ENCODE data around the gene P2RX3. TPM values are rescaled to one million over a fixed set of nuclear protein-coding genes. Genes with fewer than 3 reads are reported as not detected.
A peak's percentile ranks its signal among the peaks of the same experiment; 100 is the strongest.

The P2RX3 gene
- total RNA-seq, 3 donors from 2014 or later = not detected

GRCh38 chr11:57314221-57314973 is 23.8 kb upstream of the P2RX3 start:
- TF ChIP-seq CTCF (IDR thresholded peaks at IDR 0.05) = no peak
- no peak for DNase-seq
- no peak overlapping the region for H3K4me3 ChIP-seq
- intact Hi-C loops (cut with DNase I, micrococcal nuclease) = no loop called here
- no peaks in the 10 kb centered on the region for H3K9me3 ChIP-seq
- peaks cover 6% of the 10 kb centered on the region for H3K36me3 ChIP-seq (ENCODE audit: low read depth)
- no peak for ATAC-seq
- H3K4me1 ChIP-seq (ENCODE audit: low read depth) = peaks cover 34% of the 10 kb centered on the region

GRCh38 chr11:57315491-57315890 is 22.7 kb upstream of the P2RX3 start:
- intact Hi-C loops (cut with DNase I, micrococcal nuclease) = no loop called here
- H3K9me3 ChIP-seq = no peaks in the 10 kb centered on the region
- no peak for TF ChIP-seq CTCF (IDR thresholded peaks at IDR 0.05)
- peaks cover 6% of the 10 kb centered on the region for H3K36me3 ChIP-seq (ENCODE audit: low read depth)
- no peak for DNase-seq
- ATAC-seq = no peak
- H3K4me3 ChIP-seq = no peak overlapping the region
- peaks cover 37% of the 10 kb centered on the region for H3K4me1 ChIP-seq (ENCODE audit: low read depth)

- intact Hi-C loops (cut with DNase I, micrococcal nuclease) = no loop called here
- Histone ChIP-seq H3K4me3 (no peak overlapping the region), H3K4me1 (ENCODE audit: low read depth) (peaks cover 37% of the 10 kb centered on the region), H3K36me3 (ENCODE audit: low read depth) (peaks cover 6% of the 10 kb centered on the region), H3K9me3 (no peaks in the 10 kb centered on the region)
- TF ChIP-seq CTCF (IDR thresholded peaks at IDR 0.05) = no peak
- DNase-seq (no peak), ATAC-seq (no peak)
Observed at GRCh38 chr11:57316017-57316416, 22.1 kb upstream of the P2RX3 start.

GRCh38 chr11:57318178-57318577 is 20.0 kb upstream of the P2RX3 start:
- H3K4me1 ChIP-seq (ENCODE audit: low read depth) = peaks cover 42% of the 10 kb centered on the region
- ATAC-seq (no peak), DNase-seq (peak in 1 of 3 donors; percentile 59)

GRCh38 chr11:57320067-57320718 is 18.0 kb upstream of the P2RX3 start:
- ATAC-seq (no peak), DNase-seq (no peak)
- TF ChIP-seq CTCF (IDR thresholded peaks at IDR 0.05) = no peak
- no peaks in the 10 kb centered on the region for H3K9me3 ChIP-seq
- intact Hi-C loops (cut with DNase I, micrococcal nuclease) = no loop called here
- H3K36me3 ChIP-seq (ENCODE audit: low read depth) = peaks cover 5% of the 10 kb centered on the region
- peaks cover 40% of the 10 kb centered on the region for H3K4me1 ChIP-seq (ENCODE audit: low read depth)
- H3K4me3 ChIP-seq = no peak overlapping the region

More at GRCh38 chr11:57318178-57318577, 20.0 kb upstream of the P2RX3 start:
- intact Hi-C loops (cut with DNase I, micrococcal nuclease) = no loop called here
- Histone ChIP-seq H3K9me3 (no peaks in the 10 kb centered on the region), H3K36me3 (ENCODE audit: low read depth) (peaks cover 6% of the 10 kb centered on the region), H3K4me3 (no peak overlapping the region)
- no peak for TF ChIP-seq CTCF (IDR thresholded peaks at IDR 0.05)
